ENCODE measurements around the gene UBTD1. TPM values are rescaled to one million over a fixed set of nuclear protein-coding genes. Genes with fewer than 3 reads are reported as not detected.

The UBTD1 gene
- total RNA-seq, 1 donor = 30.2 TPM

DNA sequence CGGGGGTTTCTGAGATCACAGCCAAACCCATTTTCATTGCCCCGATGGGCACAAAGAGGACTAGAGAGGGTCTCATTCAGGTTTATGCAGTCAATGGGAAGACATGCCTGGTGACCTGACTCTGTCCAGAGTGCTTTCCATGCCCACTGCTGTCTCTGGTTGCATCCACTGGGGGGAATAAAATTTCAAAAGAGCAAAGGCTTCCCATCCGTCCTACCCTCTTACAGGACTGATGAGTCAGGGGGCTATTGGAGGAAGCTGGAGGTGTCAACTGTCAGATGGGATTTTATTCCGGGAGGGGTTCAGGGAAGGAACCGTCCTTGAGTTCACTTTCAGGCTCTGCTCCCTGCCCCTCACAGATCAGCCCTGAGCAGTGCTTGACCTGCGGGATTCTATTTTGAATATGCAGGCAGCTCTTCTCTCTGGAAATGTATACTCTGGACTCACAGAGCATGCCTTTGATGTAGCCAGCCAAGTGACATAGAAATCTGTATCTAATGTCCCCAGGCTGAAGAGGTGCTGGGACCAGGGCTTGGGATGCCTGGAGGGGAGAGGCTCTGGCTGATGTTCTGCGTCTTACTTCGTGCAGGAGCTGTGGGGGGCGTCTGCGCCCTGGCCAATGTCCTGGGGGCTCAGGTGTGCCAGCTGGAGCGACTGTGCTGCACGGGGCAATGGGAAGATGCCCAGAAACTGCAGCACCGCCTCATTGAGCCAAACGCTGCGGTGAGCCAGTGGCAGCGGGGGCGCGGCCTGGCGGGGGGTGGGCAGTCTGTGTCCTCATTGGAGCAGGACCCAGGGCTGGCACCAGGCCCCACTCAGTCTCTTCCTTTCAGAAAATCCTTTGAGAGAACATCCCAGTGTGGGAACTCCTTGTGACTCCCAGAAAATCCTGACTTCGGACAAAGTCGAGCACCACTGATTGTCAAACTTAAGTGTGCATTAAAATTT, 102.8 kb downstream of the UBTD1 start:
- H3K4me3 ChIP-seq (ENCODE audit: low read depth, low read length) = no peak overlapping the region
- no peak for DNase-seq (ENCODE audit: low read depth)
- TF ChIP-seq, protein P1, sequence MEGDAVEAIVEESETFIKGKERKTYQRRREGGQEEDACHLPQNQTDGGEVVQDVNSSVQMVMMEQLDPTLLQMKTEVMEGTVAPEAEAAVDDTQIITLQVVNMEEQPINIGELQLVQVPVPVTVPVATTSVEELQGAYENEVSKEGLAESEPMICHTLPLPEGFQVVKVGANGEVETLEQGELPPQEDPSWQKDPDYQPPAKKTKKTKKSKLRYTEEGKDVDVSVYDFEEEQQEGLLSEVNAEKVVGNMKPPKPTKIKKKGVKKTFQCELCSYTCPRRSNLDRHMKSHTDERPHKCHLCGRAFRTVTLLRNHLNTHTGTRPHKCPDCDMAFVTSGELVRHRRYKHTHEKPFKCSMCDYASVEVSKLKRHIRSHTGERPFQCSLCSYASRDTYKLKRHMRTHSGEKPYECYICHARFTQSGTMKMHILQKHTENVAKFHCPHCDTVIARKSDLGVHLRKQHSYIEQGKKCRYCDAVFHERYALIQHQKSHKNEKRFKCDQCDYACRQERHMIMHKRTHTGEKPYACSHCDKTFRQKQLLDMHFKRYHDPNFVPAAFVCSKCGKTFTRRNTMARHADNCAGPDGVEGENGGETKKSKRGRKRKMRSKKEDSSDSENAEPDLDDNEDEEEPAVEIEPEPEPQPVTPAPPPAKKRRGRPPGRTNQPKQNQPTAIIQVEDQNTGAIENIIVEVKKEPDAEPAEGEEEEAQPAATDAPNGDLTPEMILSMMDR (IDR thresholded peaks at IDR 0.05; ENCODE audit: insufficient read depth, low read depth, low read length) = no peak

DNA sequence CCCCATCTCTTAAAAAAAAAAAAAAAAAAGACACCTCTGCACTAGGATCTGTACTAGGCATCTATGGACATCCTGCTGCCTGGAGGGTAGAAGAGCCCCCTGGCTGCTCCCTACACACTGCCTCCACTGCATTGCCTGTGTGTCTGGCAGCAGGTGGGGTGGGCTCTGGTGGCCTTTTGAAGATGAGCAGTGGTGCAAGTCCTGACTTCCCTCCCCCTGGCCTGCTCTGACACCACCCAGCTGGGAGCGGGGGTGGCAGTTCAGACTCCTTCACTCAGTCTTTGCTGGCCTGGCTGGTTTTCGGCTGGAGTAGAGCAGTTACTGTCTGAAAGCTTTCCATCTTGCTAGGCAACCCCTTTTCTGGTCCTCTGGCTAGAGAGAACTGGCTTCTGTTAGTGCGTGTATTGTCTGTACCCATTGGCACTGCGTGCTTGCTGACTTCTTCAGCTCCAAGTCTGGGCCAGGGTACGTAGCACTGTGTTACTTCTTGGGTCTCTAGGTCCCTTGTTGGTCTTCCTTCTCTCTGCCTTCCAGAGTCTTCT, 108.4 kb downstream of the UBTD1 start:
- DNase-seq (ENCODE audit: low read depth) = no peak
- TF ChIP-seq, protein P1 (IDR thresholded peaks at IDR 0.05; ENCODE audit: insufficient read depth, low read depth, low read length) = no peak
- H3K4me3 ChIP-seq (ENCODE audit: low read depth, low read length) = no peak overlapping the region

DNA sequence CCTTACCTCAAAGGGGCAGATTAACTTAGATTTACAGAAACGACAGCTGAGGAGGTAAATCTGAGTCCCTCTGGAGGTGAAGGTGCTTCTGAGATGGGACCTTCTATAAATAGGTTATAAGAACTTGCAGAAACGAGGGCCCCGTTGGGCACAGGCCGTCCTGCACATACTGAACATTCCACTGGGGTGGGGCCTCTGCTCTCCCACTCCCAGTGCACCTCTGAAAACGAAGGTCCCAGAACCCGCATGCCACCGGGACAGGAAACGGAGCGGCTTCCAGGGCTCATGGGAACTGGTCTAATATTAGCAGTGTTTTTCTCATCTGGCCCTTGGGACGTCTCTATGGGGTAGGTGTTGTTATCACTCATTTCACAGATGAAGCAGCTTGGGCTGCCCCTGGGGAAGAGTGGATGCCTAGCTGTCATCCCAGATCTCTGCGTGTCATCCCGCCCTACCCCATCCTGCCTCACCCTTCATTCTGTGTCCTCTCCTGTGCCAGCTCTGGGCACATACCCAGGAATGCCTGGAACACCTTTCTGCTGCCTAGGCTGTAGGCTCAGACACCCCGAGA, 110.4 kb downstream of the UBTD1 start:
- H3K4me3 ChIP-seq (ENCODE audit: low read depth, low read length) = no peak overlapping the region
- TF ChIP-seq, protein P1 (IDR thresholded peaks at IDR 0.05; ENCODE audit: insufficient read depth, low read depth, low read length) = no peak
- DNase-seq (ENCODE audit: low read depth) = no peak

DNA sequence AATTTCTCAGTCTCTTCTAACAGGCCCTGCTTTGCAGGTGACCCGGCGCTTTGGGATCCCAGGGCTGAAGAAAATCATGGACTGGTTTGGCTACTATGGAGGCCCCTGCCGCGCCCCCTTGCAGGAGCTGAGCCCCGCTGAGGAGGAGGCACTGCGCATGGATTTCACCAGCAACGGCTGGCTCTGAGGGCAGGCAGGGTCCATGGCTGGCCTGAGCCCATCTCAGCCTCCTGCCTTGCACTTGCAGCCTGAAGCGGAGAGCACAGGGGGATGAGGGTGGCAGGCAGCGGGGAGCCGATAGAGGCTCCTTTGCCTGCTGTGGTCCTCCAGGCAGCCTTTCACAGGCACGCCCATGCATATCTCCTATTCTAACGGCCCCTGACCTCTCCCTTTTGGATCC, 112.7 kb downstream of the UBTD1 start:
- no peak overlapping the region for H3K4me3 ChIP-seq (ENCODE audit: low read depth, low read length)
- TF ChIP-seq, protein P1 (IDR thresholded peaks at IDR 0.05; ENCODE audit: insufficient read depth, low read depth, low read length) = no peak
- DNase-seq (ENCODE audit: low read depth) = no peak

DNA sequence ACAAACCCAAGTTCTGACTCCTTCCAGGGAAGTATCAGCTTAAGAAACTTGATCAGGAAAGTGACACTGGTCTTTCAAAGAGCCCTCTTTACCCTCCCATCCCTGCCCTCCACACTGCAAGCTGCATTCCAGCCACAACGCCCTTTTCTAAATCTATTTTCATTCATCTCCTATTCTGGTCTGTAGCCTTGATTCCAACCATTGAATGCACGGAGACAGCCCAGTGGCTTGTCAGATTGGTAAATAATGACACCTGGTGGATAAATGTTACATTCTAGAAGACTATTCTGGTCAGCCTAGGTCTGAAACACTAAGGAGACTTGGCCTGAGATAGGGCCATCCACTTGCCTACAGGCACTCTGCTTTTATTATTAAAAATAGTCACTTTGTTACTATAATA, 113.7 kb downstream of the UBTD1 start:
- H3K4me3 ChIP-seq (ENCODE audit: low read depth, low read length) = no peak overlapping the region
- TF ChIP-seq, protein P1 (IDR thresholded peaks at IDR 0.05; ENCODE audit: insufficient read depth, low read depth, low read length) = peak; percentile 39
- peak; percentile 48 for DNase-seq (ENCODE audit: low read depth)

DNA sequence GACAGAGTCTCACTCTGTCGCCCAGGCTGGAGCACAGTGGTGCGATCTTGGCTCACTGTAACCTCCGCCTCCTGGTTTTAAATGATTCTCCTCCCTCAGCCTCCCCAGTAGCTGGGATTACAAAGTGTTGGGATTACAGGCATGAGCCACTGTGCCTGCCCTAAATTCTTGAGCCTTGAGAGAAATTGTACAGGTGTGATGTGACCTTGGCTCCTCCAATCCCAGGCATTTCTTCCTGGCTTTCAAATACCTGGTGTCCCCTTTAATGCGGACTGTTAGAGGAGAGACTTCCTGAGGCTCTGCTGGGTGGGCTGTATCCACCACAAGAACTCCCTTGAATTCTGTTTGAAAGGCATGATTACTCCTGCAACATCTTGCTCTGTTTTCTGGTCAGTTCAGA, 119.6 kb downstream of the UBTD1 start:
- TF ChIP-seq, protein P1 (IDR thresholded peaks at IDR 0.05; ENCODE audit: insufficient read depth, low read depth, low read length) = no peak
- DNase-seq (ENCODE audit: low read depth) = no peak
- no peak overlapping the region for H3K4me3 ChIP-seq (ENCODE audit: low read depth, low read length)

Data from fibroblast of villous mesenchyme (primary cell).